ENCODE measurements around the gene RBM28.

Gene RBM28

DNA sequence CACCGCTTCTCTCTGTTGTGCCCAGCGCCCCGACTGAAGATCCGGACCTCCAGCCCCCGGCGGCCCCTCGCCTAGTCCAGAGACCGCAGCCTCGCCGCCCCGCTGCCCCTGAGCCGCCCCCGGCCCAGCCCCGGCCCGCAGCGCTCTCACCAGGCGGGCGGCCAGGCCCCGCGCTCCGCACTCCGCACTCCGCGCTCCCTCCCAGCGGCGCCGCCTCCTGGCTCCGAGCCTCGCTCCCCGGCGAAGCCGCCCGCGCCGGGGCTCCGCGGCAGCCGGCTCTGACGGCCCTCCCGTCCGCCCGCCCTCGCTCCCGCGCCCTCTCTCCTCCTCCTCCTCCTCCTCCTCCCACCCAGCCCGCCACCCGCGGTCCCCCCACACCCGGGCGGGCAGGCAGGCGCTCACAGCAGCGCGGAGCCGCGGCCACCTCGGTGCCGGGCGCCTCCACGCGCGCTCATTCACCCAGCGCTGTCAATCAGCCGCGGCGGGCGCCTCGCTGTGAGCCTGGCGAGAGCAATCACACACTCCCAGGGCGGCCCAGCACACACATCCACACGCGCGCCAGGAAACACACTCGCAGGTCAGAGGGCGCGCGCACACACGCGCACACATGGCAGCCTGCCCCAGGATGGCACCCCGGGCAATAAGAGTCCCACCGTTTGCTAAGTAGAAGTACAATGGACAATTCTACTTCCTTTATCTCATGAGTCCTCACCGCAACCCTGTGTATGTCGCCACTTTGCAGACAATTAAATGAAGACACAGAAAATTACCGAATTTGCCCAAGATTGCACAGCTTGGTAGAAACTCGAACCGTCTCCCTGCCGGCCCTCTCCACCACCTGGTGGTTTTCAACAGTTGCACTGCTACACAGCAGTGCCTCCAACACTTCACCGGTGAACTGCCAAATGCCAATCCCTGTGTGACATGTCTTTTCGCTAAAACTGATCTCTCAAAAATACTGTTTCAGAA is 18.0 kb upstream of the RBM28 start, which contains the start of gene PRRT4 (continued):
- TF ChIP-seq ZNF274 (IDR thresholded peaks at IDR 0.05; ENCODE audit: low read length) (no peak), ZNF274 (tag by site-specific recombination; IDR thresholded peaks at IDR 0.05; ENCODE audit: borderline replicate concordance) (no peak), ZFHX2 (tag by site-specific recombination; conservative IDR thresholded peaks at IDR 0.05) (peak; percentile 89), SP2 (tag by site-specific recombination; IDR thresholded peaks at IDR 0.05) (no peak), GLI4 (tag by site-specific recombination; IDR thresholded peaks at IDR 0.05) (0 out of 2 replicates have a peak, but pooled peaks have one; percentile 65), ZNF426 (tag by site-specific recombination; IDR thresholded peaks at IDR 0.05) (no peak), ZNF830 (tag by site-specific recombination; IDR thresholded peaks at IDR 0.05; ENCODE audit: low read depth) (no peak), HOXA7 (CRISPR knock-in tag; IDR thresholded peaks at IDR 0.05; ENCODE audit: borderline replicate concordance) (no peak), ZNF473 (tag by site-specific recombination; IDR thresholded peaks at IDR 0.05) (no peak), SETDB1 (IDR thresholded peaks at IDR 0.05; ENCODE audit: insufficient read length, low read length) (no peak), ZNF350 (tag by site-specific recombination; IDR thresholded peaks at IDR 0.05) (no peak), HOXC10 (CRISPR knock-in tag; IDR thresholded peaks at IDR 0.05) (no peak), ZNF19 (tag by site-specific recombination; IDR thresholded peaks at IDR 0.05; ENCODE audit: low read depth) (no peak), ZSCAN30 (tag by site-specific recombination; IDR thresholded peaks at IDR 0.05) (peak; percentile 68; the same call in 1 of the 2 replicates), ZNF394 (tag by site-specific recombination; IDR thresholded peaks at IDR 0.05; ENCODE audit: borderline replicate concordance) (no peak), SALL2 (tag by site-specific recombination; IDR thresholded peaks at IDR 0.05; ENCODE audit: borderline replicate concordance) (no peak), ZBTB20 (tag by site-specific recombination; IDR thresholded peaks at IDR 0.05) (no peak; the same call in none of the 2 replicates), GLI2 (tag by site-specific recombination; IDR thresholded peaks at IDR 0.05; ENCODE audit: borderline replicate concordance, low read depth) (no peak), ZNF248 (tag by site-specific recombination; IDR thresholded peaks at IDR 0.05) (no peak), ZNF776 (tag by site-specific recombination; IDR thresholded peaks at IDR 0.05; ENCODE audit: borderline replicate concordance) (no peak), MZF1 (tag by site-specific recombination; IDR thresholded peaks at IDR 0.05; ENCODE audit: borderline replicate concordance) (no peak), EGR2 (tag by site-specific recombination; IDR thresholded peaks at IDR 0.05; ENCODE audit: low read depth) (no peak), ZNF341 (tag by site-specific recombination; IDR thresholded peaks at IDR 0.05; ENCODE audit: low read depth) (no peak)
- TF ChIP-seq, protein P1, sequence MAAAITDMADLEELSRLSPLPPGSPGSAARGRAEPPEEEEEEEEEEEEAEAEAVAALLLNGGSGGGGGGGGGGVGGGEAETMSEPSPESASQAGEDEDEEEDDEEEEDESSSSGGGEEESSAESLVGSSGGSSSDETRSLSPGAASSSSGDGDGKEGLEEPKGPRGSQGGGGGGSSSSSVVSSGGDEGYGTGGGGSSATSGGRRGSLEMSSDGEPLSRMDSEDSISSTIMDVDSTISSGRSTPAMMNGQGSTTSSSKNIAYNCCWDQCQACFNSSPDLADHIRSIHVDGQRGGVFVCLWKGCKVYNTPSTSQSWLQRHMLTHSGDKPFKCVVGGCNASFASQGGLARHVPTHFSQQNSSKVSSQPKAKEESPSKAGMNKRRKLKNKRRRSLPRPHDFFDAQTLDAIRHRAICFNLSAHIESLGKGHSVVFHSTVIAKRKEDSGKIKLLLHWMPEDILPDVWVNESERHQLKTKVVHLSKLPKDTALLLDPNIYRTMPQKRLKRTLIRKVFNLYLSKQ (tag by site-specific recombination; IDR thresholded peaks at IDR 0.05; ENCODE audit: borderline replicate concordance): no peak
- TF ChIP-seq, protein P2, sequence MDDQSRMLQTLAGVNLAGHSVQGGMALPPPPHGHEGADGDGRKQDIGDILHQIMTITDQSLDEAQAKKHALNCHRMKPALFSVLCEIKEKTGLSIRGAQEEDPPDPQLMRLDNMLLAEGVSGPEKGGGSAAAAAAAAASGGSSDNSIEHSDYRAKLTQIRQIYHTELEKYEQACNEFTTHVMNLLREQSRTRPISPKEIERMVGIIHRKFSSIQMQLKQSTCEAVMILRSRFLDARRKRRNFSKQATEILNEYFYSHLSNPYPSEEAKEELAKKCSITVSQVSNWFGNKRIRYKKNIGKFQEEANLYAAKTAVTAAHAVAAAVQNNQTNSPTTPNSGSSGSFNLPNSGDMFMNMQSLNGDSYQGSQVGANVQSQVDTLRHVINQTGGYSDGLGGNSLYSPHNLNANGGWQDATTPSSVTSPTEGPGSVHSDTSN (CRISPR knock-in tag; IDR thresholded peaks at IDR 0.05): 0 out of 2 replicates have a peak, but pooled peaks have one; percentile 29
- TF ChIP-seq, protein P3, sequence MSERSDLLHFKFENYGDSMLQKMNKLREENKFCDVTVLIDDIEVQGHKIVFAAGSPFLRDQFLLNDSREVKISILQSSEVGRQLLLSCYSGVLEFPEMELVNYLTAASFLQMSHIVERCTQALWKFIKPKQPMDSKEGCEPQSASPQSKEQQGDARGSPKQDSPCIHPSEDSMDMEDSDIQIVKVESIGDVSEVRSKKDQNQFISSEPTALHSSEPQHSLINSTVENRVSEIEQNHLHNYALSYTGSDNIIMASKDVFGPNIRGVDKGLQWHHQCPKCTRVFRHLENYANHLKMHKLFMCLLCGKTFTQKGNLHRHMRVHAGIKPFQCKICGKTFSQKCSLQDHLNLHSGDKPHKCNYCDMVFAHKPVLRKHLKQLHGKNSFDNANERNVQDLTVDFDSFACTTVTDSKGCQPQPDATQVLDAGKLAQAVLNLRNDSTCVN (tag by site-specific recombination; optimal IDR thresholded peaks at IDR 0.05): peak; percentile 94
- TF ChIP-seq, protein P4, sequence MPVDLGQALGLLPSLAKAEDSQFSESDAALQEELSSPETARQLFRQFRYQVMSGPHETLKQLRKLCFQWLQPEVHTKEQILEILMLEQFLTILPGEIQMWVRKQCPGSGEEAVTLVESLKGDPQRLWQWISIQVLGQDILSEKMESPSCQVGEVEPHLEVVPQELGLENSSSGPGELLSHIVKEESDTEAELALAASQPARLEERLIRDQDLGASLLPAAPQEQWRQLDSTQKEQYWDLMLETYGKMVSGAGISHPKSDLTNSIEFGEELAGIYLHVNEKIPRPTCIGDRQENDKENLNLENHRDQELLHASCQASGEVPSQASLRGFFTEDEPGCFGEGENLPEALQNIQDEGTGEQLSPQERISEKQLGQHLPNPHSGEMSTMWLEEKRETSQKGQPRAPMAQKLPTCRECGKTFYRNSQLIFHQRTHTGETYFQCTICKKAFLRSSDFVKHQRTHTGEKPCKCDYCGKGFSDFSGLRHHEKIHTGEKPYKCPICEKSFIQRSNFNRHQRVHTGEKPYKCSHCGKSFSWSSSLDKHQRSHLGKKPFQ (tag by site-specific recombination; IDR thresholded peaks at IDR 0.05): peak; percentile 57; the same call in 1 of the 2 replicates
- TF ChIP-seq, protein P5, sequence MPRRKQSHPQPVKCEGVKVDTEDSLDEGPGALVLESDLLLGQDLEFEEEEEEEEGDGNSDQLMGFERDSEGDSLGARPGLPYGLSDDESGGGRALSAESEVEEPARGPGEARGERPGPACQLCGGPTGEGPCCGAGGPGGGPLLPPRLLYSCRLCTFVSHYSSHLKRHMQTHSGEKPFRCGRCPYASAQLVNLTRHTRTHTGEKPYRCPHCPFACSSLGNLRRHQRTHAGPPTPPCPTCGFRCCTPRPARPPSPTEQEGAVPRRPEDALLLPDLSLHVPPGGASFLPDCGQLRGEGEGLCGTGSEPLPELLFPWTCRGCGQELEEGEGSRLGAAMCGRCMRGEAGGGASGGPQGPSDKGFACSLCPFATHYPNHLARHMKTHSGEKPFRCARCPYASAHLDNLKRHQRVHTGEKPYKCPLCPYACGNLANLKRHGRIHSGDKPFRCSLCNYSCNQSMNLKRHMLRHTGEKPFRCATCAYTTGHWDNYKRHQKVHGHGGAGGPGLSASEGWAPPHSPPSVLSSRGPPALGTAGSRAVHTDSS (tag by site-specific recombination; IDR thresholded peaks at IDR 0.05): peak; percentile 62
- TF ChIP-seq, protein P6, sequence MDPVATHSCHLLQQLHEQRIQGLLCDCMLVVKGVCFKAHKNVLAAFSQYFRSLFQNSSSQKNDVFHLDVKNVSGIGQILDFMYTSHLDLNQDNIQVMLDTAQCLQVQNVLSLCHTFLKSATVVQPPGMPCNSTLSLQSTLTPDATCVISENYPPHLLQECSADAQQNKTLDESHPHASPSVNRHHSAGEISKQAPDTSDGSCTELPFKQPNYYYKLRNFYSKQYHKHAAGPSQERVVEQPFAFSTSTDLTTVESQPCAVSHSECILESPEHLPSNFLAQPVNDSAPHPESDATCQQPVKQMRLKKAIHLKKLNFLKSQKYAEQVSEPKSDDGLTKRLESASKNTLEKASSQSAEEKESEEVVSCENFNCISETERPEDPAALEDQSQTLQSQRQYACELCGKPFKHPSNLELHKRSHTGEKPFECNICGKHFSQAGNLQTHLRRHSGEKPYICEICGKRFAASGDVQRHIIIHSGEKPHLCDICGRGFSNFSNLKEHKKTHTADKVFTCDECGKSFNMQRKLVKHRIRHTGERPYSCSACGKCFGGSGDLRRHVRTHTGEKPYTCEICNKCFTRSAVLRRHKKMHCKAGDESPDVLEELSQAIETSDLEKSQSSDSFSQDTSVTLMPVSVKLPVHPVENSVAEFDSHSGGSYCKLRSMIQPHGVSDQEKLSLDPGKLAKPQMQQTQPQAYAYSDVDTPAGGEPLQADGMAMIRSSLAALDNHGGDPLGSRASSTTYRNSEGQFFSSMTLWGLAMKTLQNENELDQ (tag by site-specific recombination; IDR thresholded peaks at IDR 0.05; ENCODE audit: low read depth): no peak

All from HEK293 (cell line).